Smooth muscle cell of the brain vasculature (primary cell): Measurements from ENCODE around the gene SLC22A14.

Source experiments
- DNase-seq: peaks from one replicate; pipeline ENCODE4 v3.0.0-alpha.2; 2012; ENCODE audit warnings: low read depth, low spot score

Gene SLC22A14

DNA sequence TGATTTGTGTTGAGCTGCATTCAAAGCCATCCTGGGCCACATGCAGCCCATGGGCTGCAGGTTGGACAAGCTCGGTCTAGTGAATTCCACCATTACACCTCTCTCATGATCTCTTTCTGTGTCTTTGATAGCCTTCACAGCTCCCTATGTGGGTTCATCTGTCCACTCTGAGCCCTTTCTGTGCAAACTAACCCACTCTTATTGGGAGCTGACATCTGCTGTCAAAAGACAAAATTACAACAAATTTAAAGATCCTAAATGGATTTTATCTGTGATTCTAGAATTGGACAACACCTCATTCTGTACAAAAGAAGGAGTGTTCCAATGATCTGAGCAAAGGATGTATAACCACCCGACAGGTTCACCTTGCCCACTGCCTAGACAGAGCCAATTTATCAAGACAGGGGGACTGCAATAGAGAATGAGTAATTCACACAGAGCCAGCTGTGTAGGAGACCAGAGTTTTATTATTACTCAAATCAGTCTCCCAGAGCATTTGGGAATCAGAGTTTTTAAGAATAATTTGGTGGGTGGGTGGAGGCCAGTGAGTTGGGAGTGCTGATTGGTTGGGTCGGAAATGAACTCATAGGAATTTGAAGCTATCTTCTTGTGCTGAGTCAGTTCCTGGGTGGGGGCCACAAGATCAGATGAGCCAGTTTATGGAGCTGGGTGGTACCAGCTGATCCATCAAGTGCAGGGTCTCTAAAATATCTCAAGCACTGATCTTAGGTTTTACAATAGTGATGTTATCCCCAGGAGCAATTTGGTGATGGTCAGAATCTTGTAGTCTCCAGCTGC, 61.9 kb downstream of the SLC22A14 start:
- DNase-seq, result no peak

DNA sequence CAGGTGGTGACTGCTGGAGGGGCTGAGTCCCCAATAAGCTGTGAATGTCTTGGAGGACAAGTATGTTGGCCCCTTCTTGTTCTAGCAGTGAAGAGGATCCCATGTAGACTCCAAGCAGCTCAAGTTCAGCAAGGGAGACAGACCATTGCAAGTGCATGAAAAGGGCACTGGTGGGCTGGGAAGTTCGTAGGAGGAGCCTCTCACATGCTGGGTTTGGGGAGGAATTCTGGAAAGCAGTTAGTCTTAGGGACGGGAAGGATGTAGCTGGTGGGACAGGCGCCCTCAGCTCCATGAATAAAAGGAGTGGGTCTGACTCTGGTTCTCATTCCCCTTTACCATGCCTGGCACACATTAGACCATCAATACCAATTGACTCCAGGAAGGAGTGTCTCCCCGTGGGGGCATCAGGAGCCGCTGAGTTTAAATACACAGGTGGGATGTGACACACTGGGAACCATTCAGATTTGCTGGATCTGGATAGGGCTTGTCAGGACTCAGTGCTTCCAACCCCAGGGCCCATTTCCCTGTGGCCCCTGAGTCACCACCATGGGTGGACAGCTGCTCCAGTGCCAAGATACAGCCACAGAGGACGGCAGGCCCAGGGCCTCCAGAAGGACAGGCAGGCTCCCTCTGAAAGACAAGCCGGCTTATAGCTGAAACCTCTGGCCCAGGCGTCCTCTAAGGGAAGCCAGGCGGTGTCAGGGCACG, 63.9 kb downstream of the SLC22A14 start:
- no peak for DNase-seq

DNA sequence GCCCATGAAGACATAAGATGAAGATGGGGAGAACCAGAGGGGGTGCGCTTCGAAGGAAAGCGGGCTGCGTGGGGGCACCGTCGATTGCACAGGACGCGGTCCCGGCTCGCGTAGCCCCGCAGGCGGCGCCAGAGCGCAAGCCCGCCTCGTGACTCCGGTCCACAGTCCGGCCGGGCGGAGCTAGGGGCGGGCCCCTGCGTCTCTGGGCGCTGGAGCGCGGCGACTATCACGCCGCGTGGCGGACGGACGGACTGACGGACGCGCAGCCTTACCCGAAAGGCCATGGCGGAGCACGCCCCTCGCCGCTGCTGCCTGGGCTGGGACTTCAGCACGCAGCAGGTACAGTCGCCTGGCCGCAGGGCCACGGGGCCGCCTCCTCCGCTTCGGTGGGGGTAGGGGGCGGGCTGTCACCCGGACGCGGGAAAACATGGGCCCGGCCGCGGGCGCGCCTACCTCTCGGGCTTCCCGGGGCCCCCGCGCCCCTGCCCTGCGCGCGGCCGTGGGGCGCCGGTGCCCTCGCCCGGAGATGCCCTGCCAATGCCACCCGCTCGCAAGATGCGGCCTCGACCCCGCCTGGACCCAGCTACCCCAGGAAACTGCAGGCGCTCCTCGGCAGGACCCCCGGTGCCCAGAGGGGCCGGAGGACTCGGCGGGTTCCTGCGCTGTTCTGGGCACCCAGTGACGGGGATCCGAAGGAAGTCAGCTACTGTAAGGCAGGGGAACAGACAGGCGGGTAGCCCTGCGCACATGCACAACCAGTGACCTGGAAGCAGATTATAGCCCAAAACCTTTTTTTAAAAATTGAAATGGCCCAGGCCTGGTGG, 64.7 kb downstream of the SLC22A14 start, which contains the start of gene XYLB:
Gene XYLB, plus strand, starts transcription at position 199 of the 824 bp plus-strand sequence. Its CDS starts 84 bp downstream, at position 283.
- peak; percentile 43 for DNase-seq

DNA sequence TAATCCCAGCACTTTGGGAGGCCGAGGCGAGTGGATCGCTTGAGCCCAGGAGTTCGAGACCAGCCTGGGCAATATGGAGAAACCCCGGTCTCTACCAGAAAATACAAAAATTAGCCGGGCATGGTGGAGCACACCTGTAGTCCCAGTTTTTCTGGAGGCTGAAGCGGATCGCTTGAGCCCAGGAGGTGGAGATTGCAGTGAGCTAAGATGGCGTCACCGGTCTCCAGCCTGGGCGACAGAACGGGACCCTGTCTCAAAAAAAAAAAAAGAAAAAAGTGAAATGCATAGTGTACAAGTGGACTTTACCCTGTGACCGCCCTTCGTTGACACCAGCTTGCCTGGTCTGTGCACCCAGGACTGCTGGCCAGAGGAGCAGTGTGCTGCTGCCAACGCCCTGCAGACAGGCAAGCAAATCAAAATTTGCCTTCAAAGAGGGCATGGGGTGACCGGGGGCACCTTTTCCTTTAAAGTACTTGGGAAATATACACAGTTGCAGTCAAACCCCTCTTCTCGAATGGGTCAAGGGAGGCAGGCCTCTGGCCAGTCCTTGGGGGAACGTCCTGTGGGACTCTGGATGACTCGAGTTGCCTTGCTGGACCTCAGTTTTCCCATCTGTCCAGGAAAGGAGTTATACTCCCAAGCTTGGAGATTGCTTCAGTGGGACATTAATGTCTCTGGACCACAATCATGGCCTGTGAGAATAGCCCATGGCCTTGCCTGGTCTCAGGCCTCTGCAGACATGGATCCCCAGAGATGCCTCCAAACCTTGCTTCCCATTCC, 65.5 kb downstream of the SLC22A14 start:
- no peak for DNase-seq

DNA sequence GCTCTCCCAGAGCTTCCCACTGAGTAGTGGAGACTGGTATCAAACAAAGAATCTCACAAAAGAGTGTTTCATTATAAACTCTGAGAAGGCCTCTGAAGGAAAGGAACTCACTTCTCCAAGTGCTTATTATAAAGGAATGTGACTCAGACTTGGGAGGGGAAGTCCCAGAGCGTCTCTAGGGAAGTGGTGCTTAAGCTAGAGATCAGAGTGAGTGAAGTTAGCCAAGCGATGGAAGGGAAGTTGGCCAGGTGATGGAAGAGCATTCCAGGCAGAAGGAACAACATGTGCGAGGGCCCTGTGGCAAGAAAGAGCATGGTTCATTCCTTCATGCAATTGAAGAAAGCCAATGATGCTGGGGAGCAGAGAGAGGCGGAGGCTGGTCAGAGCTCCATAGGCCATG, 66.8 kb downstream of the SLC22A14 start:
- DNase-seq, result no peak

DNA sequence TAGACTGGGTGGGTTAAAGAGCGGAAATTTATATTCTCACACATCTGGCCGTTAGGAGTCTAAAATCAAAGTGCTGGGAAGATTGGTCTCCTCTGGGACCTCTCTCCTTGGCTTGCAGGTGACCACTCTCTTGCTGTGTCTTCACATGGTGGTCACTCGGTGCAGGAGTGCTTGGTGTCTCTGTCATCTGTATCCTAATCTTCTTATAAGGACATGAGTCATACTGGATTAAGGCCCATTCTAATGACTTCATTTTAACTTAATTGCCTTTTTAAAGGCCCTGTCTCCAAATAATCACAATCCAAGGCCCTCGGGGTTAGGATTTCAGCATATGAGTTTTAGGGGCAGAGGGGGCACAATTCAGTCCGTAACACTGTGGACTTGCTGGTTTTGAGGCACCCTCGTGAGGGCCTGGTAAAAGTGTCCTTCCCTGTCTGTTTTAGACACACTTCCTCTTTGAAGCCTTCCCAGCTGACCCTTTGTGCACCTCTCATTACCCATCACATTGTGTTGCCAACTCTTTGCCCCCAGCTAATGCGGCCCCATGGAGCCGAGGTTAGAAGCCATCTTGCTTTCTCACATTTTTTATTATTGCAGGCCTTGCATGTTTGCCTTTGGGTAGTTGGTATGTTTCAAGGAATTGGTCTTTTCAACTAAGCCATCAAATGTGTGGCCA, 67.7 kb downstream of the SLC22A14 start:
- no peak for DNase-seq

DNA sequence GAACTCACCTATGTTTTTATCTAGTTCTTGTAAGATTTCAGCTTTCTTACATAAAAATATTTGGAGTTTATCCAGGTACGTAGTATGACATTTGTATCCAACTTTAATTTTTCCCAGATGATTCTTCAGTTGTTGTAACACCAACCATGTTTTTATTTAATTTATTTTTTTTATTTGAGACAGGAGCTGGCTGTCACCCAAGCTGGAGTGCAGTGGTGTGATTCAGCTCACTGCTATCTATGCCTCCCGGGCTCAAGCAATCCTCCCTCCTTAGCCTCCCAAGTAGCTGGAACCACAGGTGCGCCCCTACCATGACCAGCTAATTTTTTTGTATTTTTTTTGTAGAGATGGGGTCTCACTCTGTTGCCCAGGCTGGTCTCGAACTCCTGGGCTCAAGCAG, 71.1 kb downstream of the SLC22A14 start:
- no peak for DNase-seq

DNA sequence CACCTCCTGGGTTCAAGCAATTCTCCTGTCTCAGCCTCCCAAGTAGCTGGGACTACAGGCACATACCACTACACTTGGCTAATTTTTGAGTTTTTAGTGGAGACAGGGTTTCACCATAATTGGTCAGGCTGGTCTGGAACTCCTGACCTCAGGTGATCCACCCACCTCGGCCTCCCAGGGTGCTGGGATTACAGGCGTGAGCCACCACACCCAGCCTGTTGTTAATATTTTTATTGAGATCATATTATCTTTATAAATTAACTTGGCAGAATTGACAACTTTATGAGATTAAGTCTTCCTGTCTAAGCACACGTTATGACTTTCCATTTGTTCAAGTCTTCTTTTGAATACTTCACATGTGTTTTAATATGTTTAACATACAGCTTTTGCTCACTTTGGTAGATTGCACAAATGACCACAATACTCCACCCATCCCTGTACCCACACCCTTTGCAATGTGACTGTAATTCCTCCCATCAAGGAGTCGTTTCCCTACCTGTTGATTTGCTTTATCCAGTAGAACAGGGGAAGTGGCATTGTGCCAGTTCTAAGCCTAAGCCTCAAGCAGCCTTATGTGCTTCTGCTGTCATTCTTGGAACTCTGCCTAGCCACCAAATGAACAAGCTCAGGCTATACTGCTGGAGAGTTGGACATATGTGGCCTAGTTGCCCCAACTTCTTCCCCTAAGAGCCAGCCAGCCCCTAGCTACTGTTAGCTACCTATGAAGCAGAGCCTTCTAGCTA, 72.7 kb downstream of the SLC22A14 start:
- no peak for DNase-seq

DNA sequence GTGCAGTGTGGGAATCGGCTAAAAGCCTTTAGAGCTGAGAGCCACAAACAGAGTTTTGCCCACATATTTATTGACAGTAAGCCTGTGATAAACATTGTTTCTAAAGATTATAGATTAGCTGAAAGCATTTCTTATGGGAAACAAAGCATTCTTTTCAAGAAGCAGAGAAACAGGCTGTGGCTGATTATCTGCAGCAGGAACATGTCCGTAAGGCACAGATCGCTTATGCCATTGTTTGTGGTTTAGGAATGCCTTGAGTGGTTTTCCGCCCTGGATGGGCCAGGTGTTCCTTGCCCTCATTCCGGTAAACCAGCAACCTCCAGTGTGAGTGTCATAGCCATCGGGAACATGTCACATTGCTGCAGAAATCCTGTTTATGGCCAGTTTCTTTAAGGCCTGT, 76.9 kb downstream of the SLC22A14 start:
- DNase-seq, result no peak

DNA sequence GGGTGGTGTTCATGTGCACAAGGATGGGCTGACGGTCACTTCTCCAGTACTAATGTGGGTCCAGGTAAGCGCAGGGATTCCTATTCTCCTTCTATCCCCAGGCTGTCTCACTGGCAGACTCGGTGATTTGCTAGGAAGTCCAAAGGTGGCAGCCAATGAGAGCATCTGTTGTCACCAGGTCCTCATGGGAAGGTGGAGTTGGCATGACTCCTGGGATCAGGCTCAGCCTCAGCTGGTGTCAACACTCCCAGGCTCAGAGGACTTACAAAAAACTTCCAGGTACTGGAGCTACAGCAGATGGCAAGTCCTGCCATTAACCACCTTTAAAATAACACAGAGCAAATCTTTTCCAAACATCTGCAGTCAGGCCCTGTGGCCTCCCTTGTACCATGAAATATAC, 78.3 kb downstream of the SLC22A14 start:
- DNase-seq, result no peak

DNA sequence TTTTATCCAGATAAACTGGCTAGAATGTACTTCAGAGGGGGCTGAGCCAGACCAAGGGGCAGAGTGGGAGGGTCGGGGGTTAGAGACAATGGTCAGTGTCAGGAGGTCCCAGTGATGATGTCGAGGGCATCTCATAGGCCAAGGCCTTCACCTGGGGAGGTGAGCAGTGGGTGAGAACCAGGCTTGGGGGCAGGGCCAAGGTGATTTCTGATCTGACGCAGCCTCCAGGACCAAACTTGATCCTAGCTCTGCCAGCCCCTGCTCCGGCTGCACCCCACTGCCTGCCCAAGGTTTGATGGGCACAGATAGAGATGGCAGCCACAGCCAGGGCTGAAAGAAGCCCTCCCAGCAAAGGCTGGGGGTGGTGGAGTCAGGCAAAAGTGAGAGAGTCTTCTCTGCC, 79.4 kb downstream of the SLC22A14 start:
- DNase-seq, result no peak

DNA sequence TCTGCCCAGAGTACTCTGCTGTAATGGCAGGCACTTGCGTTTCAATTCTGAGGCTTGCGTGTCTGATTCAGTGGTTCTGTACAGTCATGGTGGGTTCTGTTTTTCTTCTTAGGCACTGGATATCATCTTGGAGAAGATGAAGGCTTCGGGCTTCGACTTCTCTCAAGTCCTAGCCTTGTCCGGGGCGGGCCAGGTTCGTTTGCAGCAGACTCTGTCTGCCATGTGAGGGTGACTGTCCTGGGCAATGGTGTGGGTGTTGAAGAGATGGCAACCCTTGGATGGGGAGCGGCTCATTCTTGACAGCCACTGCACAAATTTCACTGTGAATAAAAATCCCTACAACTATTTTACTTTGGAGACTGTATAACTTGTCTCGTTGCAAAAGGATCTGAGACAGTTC, 80.7 kb downstream of the SLC22A14 start:
- DNase-seq, result no peak

DNA sequence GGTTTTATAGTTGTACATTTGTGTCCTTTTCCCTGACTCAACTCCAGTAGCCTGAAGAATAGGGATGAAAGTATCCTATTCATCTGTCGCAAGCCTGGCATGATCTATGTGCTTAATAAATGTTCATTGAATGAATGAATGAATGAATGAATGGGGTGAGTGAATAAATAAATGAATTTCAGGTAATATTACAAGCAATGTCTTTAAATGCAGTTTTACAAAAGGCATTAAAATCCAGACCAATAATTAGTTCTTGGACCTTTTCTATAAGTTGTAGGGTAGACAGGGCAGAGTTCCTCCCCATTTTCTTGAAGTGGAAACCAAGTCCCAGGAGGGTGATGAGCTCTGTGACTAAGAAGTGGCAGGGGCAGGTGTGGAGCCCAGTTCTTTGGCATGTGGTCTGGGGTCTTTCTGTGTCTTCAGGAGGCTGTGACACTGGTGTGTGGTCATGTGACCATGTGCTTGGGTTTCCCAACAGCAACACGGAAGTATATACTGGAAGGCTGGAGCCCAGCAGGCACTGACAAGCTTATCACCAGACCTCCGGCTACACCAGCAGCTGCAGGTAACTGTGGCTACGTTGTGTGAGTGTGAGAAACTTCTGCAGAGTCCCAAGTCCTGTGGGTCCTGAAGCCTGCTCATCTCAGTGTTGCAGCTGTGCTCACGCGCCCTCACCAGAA, 82.8 kb downstream of the SLC22A14 start:
- no peak for DNase-seq

DNA sequence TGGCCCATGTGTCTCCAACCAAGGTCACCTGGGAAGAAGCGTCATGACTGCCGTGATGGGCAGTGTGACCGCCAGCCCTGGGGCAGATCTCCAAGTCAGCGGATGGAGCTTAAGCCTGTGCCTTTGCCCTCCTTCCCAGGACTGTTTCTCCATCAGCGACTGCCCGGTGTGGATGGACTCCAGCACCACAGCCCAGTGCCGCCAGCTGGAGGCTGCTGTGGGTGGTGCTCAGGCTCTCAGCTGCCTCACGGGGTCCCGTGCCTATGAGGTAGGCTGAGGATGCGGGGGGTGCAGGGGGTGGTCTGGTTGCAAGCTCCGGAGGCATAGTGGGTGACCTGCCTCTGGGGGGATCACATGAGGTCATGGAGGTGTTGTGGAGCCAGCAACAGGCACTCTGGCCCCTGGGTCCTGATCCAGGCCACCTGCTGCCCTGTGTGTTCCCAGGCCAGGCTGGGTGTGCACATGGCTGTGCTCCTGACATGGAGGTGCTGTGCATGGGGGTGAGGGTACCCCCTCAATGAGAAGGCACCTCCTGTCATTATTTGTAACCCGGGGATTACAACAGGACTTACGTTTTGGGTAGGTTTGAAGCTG, 83.5 kb downstream of the SLC22A14 start:
- DNase-seq, result no peak

DNA sequence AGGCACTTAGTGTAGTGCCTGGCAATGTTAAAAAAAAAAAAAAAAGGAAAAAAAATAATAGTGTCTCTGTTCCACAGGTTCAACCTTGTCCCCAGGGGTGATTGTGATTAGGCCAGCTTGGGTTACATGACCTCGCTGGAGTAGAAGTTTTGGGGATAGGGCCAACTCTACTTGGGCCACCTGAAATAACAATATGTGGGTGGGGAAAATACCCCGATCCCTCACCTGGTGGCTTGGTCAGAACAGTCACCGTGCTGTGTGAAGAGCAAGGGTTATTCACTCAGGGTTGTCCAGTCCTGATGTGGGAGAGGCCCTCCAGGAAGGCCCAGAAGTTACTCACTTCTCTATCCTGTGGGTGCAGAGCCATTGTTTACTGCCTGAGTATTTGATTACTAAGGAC, 84.0 kb downstream of the SLC22A14 start:
- DNase-seq, result no peak

DNA sequence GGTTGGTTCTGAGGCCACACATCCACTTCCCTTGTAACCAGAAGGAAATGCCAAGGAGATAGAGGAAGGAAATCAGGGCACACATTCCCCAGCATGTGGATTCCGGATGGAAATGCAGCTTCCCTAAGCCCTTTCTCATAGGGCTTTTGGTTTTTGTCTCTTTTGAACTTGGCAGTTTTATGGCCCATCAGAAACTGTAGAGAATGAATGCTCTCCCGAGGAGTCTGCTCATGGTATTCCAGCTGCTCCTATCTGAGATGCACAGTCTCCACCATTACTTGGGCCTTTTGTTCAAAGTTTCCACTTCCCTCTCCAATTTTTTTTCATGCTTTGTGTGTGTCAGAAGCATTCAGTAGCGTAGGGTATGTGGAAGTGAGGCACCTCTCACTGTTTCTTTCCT, 85.7 kb downstream of the SLC22A14 start:
- no peak for DNase-seq
